Stimulated activated CD8-positive, alpha-beta memory T cell treated with anti-CD3 and anti-CD28 coated beads, Interleukin-7, amount 100 ng/mL, for 48 hours (primary cell): ENCODE measurements around the gene ADARB2.
"Not testable (repeated sequence)": the region's sequence is repeated elsewhere in the genome, so short reads cannot be mapped to it uniquely, and the experiment has no call there.

ENCODE experiments used
- DNase-seq, 2 donors: peaks; one replicate each; pipeline ENCODE4 v3.0.0-alpha.2; 2020; ENCODE audit warnings: low read depth in 1 of 2; ENCODE audit errors: extremely low read depth in 1 of 2

The ADARB2 gene

GRCh38 chr10:1474376-1475097, 262.8 kb downstream of the ADARB2 start:
- DNase-seq, result no peak

DNA sequence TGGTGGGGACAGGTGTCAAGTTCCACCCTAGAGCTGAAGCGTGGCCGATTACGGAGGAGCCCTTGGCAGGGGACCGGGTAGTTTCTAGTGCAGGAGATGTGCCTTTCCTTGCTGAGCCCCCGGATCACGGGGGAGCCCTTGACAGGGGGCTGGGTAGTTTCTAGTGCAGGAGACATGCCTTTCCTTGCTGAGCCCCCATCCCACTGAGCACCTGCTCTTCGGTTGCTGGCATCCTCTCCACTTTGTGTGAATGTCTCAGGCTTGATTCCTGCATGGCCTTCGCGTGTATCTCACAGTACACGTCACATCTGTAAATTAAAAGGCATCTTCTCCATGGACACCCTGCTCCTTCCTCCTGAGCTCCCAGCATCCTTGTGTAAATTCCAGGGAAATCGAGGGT, 263.5 kb downstream of the ADARB2 start:
- no peak for DNase-seq

DNA sequence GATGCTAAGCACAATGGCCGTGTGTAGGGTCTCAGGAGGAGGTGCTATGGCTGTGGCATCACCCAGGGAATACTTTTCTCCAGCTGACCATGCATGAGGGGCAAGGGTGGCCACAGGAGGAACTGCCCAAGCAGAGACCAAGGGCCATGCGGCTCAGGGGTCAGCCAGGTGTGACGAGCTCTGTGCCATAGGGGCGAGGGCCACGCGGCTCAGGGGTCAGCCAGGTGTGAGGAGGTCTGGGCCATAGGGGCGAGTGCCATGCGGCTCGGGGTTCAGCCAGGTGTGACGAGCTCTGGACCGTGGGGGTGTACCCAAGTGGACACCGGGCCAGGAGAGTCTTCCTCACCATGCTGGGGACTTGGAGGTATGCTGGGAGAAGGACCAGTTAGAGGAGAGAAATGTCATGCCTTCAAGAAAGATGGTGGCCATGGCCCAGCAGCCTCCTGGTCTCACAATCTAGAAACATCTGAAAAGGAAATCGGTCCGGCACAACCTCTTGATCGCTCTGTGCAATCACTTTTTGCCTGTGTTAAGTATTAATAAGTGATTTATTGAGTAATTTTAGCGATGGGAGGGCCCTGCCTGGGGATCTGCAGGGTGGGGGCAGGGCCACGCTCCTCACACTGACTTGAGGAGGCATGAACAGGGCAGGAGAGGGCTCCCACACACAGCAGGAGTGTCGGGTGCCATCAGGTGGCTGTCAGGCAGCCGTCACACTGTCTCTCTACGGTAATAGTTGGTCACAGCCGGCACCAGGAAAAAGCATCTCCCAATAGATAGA, 265.0 kb downstream of the ADARB2 start:
- no peak for DNase-seq

- DNase-seq, result no peak
Observed at GRCh38 chr10:1468811-1469210, 268.5 kb downstream of the ADARB2 start.

DNA sequence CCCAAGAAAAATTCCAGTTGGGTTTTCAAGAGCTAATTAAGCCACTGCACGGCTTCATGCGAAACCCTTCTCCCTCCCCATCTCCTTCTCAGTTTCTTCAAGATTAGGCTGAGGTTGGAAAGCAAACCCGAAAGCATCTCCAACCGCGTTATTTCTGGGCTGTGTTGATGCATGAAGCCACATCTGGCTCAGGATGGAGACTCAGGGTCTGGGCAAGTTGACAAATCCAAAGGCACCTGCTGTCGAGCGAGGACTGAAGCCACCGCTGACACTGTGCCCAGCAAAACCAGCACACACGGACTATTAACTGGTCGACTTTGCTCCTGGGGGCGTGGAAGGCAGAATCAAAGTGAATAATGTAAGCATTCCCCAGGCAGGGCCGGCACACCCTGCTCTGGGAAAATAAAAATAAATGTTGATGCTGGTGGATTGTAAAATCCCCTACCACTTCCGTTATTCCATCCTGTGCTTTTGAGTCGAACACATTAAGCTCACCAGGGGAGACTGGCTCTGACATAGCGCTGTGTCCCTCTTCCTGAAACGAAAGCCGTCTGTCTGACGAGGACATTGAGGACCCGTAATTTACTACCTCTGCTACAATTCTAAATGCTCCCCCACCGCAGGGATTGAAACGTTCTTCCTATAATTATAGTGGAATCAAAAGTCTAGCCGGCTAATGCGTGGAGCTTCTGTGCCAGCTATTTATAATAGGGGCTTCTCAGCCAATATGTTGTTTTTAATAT, 269.8 kb downstream of the ADARB2 start:
- no peak for DNase-seq

DNA sequence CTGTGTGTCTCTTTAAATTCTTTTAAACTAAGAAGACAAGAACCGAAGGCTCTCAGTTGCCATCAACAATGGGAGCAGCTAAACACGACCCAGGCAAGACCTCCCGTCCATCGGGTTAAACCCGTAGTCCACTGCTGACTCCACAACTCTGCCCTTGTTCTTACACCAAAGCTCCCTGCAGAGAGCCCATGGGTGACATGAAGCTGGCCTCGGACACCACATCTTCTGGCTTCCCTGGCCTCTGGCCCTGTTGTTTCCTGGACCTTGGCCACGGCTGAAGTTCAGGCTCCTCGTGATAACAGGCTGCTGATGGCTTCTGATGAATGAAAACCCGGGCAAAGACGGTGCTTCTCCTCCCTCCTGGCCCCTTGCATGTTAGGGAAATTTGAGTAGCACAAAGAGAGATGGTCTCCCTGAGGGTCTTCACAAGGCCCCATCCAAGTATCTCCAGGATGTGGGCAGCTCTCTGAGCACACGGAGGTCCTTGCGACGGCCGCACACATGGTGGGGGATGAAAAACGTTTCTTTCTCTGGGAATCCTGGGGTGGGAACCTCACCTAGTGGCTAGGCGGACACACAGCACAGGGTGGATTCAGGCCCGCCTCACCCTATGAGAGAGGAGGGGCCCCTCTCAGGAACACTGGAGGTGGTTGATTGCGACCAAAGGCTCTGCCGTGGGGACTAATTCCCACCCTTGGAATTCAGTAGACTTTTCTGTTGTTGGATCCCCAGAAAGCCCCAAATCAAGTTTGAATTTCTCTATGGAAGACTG, 271.1 kb downstream of the ADARB2 start:
- no peak for DNase-seq

DNA sequence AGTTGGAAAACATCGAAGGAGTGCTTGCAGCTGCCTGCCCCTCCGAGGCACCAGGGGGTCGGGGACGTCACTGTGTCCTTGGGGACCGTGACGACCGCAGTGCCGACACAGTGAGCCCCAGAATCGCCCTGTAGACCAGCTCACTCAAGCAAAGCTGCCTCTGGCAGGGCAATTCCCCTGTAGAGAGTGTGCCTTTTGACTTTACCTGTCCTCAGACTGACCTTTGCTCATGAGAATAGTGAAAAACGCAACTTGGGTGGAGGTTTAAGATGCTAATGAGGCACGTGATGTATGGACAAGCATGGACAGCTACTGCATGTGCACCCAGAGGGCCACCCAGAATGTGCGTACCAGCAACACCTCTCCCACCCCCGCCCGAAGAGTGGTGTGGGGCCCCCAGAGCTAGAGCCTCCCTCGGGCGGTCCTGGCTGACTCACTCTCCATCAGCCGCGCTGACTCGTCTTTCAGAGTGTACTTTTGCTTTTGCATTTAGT, 271.9 kb downstream of the ADARB2 start:
- DNase-seq, result no peak

DNA sequence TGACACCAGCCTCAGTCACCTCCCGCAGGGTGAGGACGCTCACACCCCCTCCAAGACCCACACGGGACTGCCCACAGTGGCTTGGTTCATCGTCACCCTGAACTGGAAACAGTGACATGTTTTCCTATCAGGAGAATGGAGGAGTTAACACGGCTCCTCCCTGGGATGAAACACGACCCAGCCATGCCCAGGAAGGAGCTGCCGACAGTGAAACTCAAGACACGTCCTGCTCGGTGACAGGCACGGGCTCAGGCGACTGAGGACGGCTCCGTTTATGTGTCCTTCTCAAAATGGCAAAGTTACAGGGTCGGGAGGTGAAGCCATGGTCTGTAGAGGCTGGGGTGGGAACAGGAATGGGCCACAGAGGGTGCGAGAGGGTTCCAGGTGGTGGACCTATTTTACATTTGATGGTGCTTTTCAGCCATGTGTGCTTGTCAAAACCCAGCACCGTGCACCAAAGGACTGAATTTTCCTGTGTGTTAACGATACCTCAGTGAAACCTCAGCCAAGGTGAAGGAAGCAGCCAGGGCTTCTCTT, 272.4 kb downstream of the ADARB2 start:
- DNase-seq, result no peak

- not testable (repeated sequence) for DNase-seq
Observed at GRCh38 chr10:1463971-1464370, 273.4 kb downstream of the ADARB2 start.

DNA sequence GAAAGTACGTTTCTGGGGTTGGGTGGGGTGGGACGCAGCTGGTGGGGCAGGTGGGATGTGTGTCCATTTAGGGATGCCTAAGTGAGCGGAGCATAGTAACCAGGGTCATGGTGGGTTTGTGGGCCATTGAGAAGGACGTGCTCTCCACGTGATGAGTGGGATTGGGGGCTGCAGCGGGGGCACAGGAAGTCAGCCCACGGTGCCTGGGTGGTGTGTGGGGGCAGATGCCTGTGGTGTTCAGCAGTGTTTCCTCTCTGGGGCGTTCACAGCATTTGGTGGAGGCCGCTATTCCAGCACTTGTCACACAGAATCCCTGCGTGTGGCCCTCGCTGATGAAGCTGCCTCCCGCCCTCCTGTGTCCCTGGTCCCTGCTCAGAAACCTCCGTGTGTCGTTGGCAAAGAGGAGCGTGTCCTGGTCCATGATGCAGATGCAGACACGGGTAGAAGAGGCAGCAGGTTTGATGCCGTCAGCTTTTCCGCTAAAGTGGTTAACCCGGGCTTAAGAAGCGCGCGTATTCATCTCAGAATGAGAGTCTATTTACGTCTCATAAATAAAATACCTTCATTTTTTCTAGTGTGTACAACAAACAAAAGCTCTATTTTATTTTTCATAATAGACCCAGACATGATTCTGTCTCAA, 274.2 kb downstream of the ADARB2 start:
- DNase-seq, result no peak

DNA sequence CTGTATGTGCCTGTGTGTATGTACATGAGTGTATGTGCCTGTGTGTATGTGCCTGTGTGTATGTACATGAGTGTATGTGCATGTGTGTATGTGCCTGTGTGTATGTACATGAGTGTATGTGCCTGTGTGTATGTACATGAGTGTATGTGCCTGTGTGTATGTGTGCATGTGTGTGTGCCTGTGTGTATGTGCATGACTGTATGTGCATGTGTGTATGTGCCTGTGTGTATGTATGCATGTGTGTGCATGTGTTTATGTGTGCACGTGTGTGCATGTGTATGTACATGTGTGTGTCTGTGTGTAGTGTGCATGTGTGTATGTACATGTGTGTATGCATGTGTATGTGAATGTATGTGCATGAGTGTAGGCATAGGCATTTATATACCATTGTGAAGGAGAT, 274.8 kb downstream of the ADARB2 start:
- DNase-seq, result no peak

- no peak for DNase-seq
Observed at GRCh38 chr10:1462032-1462431, 275.3 kb downstream of the ADARB2 start.

- no peak for DNase-seq
Observed at GRCh38 chr10:1461016-1461415, 276.3 kb downstream of the ADARB2 start.

- not testable (repeated sequence) for DNase-seq
Observed at GRCh38 chr10:1459664-1460063, 277.7 kb downstream of the ADARB2 start.

DNA sequence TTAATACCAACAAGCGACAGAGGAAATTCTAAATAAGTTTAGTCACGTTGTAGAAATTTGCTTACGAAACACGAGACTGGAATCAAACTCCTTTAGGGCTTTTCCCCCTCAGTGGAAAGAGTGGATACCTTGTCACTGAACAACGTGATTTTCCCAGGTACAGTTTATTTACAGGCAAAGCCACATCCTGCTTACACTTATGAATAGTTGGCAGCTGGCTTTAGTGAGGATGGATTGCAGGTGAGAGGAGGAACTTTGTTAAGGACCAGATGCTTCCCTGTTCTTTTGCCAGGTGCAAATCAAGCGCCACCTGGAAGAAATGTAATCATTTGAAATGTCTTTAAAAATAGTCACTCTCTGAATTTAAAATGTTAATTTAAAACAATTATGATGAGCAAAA, 282.4 kb downstream of the ADARB2 start:
- DNase-seq, result no peak

- DNase-seq, result peak in 1 of 2 donors; percentile 11
Observed at GRCh38 chr10:1454428-1454827, 282.9 kb downstream of the ADARB2 start.

DNA sequence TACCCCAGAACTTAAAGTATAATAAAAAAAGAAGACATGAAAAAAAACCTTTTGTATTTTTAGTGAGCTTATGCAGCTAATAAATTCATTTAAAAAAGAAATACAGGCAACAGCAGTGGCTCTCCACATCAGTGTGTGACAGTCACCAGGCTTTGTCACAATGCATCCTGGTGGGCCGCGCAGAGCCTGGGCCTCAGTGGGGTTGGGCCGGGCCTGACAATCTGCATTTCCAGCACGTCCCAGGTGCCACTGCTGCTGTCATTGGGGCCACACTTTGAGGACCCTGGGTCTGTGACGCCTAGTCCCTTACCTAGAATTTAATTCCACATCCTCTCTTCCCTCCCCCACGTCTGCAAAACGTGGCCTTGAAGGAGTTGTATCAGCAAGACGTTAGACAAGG, 284.5 kb downstream of the ADARB2 start:
- DNase-seq, result no peak

DNA sequence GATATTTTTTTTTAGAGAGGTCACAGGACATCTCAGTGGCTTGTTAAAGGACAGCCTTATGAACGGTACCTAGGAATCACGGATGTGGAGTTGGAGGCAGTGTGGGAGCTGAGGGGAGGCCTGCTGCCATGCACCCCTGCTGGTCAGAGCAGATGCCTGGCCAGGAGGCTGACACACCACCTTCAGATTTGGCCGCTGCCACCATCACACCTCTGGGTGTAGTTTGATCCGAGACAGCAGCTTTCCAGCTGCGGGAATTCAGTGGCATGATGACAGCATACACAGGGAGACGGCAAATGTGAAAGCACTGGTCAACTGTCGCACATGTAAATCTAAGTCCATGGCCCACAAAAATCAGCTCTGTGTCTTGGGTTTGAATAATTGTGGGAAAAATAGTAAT, 285.4 kb downstream of the ADARB2 start:
- DNase-seq, result no peak

DNA sequence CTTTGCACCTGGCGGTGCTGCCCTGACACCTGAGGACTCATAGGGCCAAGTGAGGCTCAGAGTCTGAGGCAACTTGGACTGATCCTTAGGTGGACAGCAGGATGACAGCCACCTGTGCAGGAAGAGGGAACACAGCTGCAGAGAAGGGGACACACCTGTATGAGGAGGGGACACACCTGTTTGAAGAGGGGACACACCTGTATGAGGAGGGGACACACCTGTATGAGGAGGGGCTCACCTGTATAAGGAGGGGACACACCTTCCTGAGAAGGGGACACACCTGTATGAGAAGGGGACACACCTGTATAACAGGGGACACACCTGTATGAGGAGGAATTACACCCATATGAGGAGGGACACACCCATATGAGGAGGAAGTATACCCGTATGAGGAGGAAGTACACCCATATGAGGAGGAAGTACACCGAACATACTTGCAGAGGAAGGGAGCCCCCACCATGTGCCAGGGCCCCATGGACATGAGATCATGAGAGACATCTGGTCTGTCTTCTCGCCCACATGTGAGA, 285.9 kb downstream of the ADARB2 start:
- DNase-seq, result no peak
